ENCODE data around the gene SORBS1. TPM values are rescaled to one million over a fixed set of nuclear protein-coding genes. Genes with fewer than 3 reads are reported as not detected.

SORBS1 gene
- total RNA-seq, 2 donors from 2014 or later = 16.7 to 17.9 TPM

DNA sequence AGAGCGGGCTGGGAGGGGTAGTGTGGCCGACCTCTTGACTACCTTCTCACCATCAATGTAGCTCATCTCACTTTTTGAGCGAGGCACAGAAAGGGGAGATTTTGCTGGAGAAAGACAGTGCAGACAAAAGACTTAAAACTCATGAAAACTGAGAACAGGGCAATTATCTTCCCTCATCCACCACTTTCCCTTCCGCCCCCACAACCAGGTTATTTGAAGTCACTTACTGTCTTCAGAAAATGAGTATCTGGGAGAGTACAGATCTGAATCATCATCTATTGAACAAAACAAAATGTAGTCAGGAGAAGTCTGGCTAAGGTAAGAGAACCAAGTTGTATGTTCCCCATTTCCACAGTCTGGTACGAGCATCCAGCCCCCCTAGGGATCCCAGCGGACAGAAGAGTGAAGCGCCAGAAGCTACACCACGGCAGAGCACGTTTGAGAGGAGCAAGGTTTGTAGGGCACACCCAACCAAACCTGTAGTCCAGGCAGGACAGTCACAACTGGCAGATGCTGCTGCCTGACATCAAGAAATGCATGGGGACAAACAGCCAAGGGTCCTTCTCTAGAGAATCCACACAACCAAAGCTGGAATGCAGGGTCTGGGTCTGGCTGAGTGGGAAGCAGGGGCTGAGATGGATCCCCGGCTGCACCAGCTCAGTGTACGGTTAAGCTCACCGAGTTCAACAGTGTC is 177.0 kb downstream of the SORBS1 start:
- Mint-ChIP-seq H3K27ac (no peak overlapping the region), H3K4me3 (no peak overlapping the region), H3K9me3 (no peaks in the 10 kb centered on the region), H3K36me3 (ENCODE audit: low read depth) (peaks cover 6% of the 10 kb centered on the region), H3K4me1 (peaks cover 25% of the 10 kb centered on the region), H3K27me3 (ENCODE audit: insufficient read depth) (no peaks in the 10 kb centered on the region)
- H3K9me3 ChIP-seq (ENCODE audit: control insufficient read depth, low read length) = no peaks in the 10 kb centered on the region
- WGBS, 2 experiments (ENCODE audit: insufficient coverage in 1 of 2, insufficient read length in 1 of 2) = 91 to 95% methylated on average over 8 to 12 of the region's 12 CpGs
- H3K4me1 ChIP-seq (ENCODE audit: control insufficient read depth, insufficient read depth, low read length) = peaks cover 5% of the 10 kb centered on the region
- no peaks in the 10 kb centered on the region for H3K27me3 ChIP-seq (ENCODE audit: control insufficient read depth, insufficient read depth, low read length, poor library complexity, severe bottlenecking)
- H3K27ac ChIP-seq (ENCODE audit: low read depth, low read length) = no peak overlapping the region
- no peak for TF ChIP-seq CTCF (conservative IDR thresholded peaks at IDR 0.05)
- no peak for DNase-seq
- H3K9ac ChIP-seq (ENCODE audit: extremely low read depth, low read length, poor library complexity, severe bottlenecking) = no peak overlapping the region
- no peaks in the 10 kb centered on the region for H3K36me3 ChIP-seq (ENCODE audit: control insufficient read depth, insufficient read depth, low read length)
- H3K4me3 ChIP-seq (ENCODE audit: low read length) = no peak overlapping the region

DNA sequence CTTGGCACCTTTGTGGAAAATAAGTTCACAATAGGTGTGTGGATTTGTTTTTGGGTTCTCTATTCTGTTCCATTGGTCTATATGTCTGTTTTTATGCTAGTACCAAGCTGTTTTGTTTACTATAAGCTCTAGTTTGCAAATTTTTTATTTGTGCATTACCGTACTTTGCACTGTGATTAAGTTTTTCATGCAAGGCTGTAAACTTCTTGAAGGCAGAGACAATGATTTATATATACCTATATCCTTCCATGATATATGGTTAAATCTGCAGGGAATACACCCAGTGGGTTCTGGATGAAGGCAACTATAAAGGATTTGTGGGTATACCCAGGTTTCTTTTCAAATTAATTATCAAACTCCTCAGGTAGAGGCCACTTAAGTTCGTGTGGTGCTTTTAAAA is 178.6 kb downstream of the SORBS1 start:
- H3K36me3 Mint-ChIP-seq (ENCODE audit: low read depth) = peaks cover 6% of the 10 kb centered on the region
- DNase-seq = no peak
- no peak overlapping the region for H3K4me3 ChIP-seq (ENCODE audit: low read length)
- no peak overlapping the region for H3K4me3 Mint-ChIP-seq
- H3K4me1 Mint-ChIP-seq = peaks cover 16% of the 10 kb centered on the region
- H3K27me3 ChIP-seq (ENCODE audit: control insufficient read depth, insufficient read depth, low read length, poor library complexity, severe bottlenecking) = no peaks in the 10 kb centered on the region
- TF ChIP-seq CTCF (conservative IDR thresholded peaks at IDR 0.05) = no peak
- H3K9me3 ChIP-seq (ENCODE audit: control insufficient read depth, low read length) = no peaks in the 10 kb centered on the region
- H3K27ac Mint-ChIP-seq = no peak overlapping the region
- no peak overlapping the region for H3K27ac ChIP-seq (ENCODE audit: low read depth, low read length)
- no peak overlapping the region for H3K9ac ChIP-seq (ENCODE audit: extremely low read depth, low read length, poor library complexity, severe bottlenecking)
- no peaks in the 10 kb centered on the region for H3K4me1 ChIP-seq (ENCODE audit: control insufficient read depth, insufficient read depth, low read length)
- H3K27me3 Mint-ChIP-seq (ENCODE audit: insufficient read depth) = no peaks in the 10 kb centered on the region
- no peaks in the 10 kb centered on the region for H3K9me3 Mint-ChIP-seq
- WGBS, 2 experiments (ENCODE audit: insufficient coverage in 1 of 2, insufficient read length in 1 of 2) = 60 to 87% methylated on average over 1 to 2 of the region's 2 CpGs
- H3K36me3 ChIP-seq (ENCODE audit: control insufficient read depth, insufficient read depth, low read length) = no peaks in the 10 kb centered on the region

DNA sequence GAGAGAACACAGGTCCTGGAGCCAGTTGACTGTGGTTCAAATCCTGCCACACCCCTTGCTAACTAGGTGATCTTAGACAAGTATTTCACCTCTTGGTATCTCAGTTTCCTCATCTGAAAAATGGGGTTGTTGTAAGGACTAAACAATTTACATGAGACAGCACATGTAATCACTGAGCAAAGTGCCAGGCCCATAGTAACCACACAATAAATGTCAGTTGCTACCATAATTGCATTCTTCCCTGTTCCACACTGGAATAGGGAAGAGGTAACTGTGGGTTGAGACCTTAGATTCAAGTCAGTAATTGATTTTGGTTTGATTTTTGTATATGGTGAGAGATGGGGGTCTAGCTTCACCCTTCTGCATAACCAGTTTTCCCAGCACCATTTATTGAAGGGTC is 179.0 kb downstream of the SORBS1 start:
- H3K27ac Mint-ChIP-seq = no peak overlapping the region

More for the DNA sequence above, 179.0 kb downstream of the SORBS1 start:
- no peak for TF ChIP-seq CTCF (conservative IDR thresholded peaks at IDR 0.05)
- DNase-seq = no peak
- Histone ChIP-seq H3K4me1 (ENCODE audit: control insufficient read depth, insufficient read depth, low read length) (no peaks in the 10 kb centered on the region), H3K27me3 (ENCODE audit: control insufficient read depth, insufficient read depth, low read length, poor library complexity, severe bottlenecking) (no peaks in the 10 kb centered on the region), H3K9ac (ENCODE audit: extremely low read depth, low read length, poor library complexity, severe bottlenecking) (no peak overlapping the region), H3K4me3 (ENCODE audit: low read length) (no peak overlapping the region), H3K36me3 (ENCODE audit: control insufficient read depth, insufficient read depth, low read length) (no peaks in the 10 kb centered on the region), H3K9me3 (ENCODE audit: control insufficient read depth, low read length) (no peaks in the 10 kb centered on the region), H3K27ac (ENCODE audit: low read depth, low read length) (no peak overlapping the region)
- Mint-ChIP-seq H3K9me3 (no peaks in the 10 kb centered on the region), H3K36me3 (ENCODE audit: low read depth) (peaks cover 6% of the 10 kb centered on the region), H3K4me1 (peaks cover 13% of the 10 kb centered on the region), H3K4me3 (no peak overlapping the region), H3K27me3 (ENCODE audit: insufficient read depth) (no peaks in the 10 kb centered on the region)

Measured in endodermal cell (in vitro differentiated cells).